ENCODE measurements around the gene ALMS1. TPM values are rescaled to one million over a fixed set of nuclear protein-coding genes. Genes with fewer than 3 reads are reported as not detected.

Gene ALMS1
- total and polyA plus RNA-seq, 2 of the 8 experiments (the other 6 are each of a cell fraction or from before 2014, with no cell fraction given) = 21.8 to 45.6 TPM

DNA sequence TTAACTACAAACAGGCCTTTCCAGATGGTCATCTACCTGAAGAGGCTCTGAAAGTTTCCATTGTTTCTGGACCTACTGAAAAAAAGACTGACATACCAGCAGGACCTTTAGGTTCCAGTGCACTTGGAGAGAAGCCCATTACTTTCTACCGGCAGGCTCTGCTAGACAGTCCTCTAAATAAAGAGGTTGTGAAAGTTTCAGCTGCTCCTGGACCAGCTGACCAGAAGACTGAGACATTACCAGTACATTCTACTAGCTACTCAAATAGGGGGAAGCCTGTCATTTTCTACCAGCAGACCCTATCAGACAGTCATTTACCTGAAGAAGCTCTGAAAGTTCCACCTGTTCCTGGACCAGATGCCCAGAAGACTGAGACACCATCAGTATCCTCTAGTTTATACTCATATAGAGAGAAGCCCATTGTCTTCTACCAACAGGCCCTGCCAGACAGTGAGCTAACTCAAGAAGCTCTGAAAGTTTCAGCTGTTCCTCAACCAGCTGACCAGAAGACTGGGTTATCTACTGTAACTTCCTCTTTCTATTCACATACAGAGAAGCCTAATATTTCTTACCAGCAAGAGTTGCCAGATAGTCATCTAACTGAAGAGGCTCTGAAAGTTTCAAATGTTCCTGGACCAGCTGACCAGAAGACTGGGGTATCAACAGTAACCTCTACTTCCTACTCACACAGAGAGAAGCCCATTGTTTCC is 65.8 kb downstream of the ALMS1 start:
- Histone ChIP-seq H2BK120ac (replicated peaks; ENCODE audit: low read depth, low read length) (no peak overlapping the region), H3K23me2 (ENCODE audit: low read depth, low read length) (no peaks in the 10 kb centered on the region), H4K5ac (ENCODE audit: insufficient read length, low read depth, low read length) (no peak overlapping the region), H2BK15ac (ENCODE audit: low read length) (no peak overlapping the region), H4K91ac (replicated peaks; ENCODE audit: insufficient read length, low read length) (no peak overlapping the region), H3K4me2 (ENCODE audit: insufficient read depth in 1 of 2, low read depth in 2 of 2, low read length in 2 of 2) (no peak overlapping the region), H3K79me1 (ENCODE audit: low read depth, low read length) (no peaks in the 10 kb centered on the region; the same call in 1 of the 2 replicates), H2AFZ (ENCODE audit: low read length) (no peak overlapping the region), H2BK5ac (ENCODE audit: low read depth, low read length) (no peak overlapping the region), H2BK12ac (ENCODE audit: low read depth, low read length) (no peak overlapping the region), H4K20me1 (replicated peaks in 1 of 2; ENCODE audit: control insufficient read depth in 1 of 2, insufficient read depth in 2 of 2, low read length in 2 of 2) (no peaks in the 10 kb centered on the region), H3K9ac (replicated peaks in 1 of 4; ENCODE audit: extremely low read depth in 1 of 4, low read depth in 3 of 4, low read length in 3 of 4) (no peak overlapping the region), H2AK5ac (ENCODE audit: low read depth, low read length) (no peak overlapping the region), H3K4ac (replicated peaks; ENCODE audit: insufficient read length, low read depth, low read length) (no peak overlapping the region), H3K23ac (ENCODE audit: insufficient read length) (no peak overlapping the region), H2BK20ac (ENCODE audit: low read length) (no peak overlapping the region), H3K27ac (ENCODE audit: low read depth, low read length) (no peak overlapping the region), H3K79me2 (ENCODE audit: control insufficient read depth in 1 of 2, insufficient read depth in 2 of 2, low read length in 2 of 2) (no peaks in the 10 kb centered on the region), H3K14ac (ENCODE audit: insufficient read length) (no peak overlapping the region), H3K36me3 (ENCODE audit: control insufficient read depth in 2 of 4, insufficient read depth in 4 of 4, low read length in 3 of 4) (peaks cover 14 to 67% (median 43%) of the 10 kb centered on the region in 4 experiments; a peak in 7 of 8 replicates), H3K4me1 (replicated peaks in 1 of 4; ENCODE audit: control insufficient read depth in 3 of 4, insufficient read depth in 4 of 4, low read length in 3 of 4) (no peaks in the 10 kb centered on the region), H3K27me3 (replicated peaks in 1 of 4; ENCODE audit: control insufficient read depth in 3 of 4, extremely low read depth in 1 of 4, insufficient read depth in 3 of 4, low read length in 3 of 4) (no peaks in the 10 kb centered on the region), H4K8ac (ENCODE audit: extremely low read depth, insufficient read depth, low read length) (no peak overlapping the region), H3K18ac (ENCODE audit: extremely low read depth, low read length) (no peak overlapping the region), H3K4me3 (ENCODE audit: extremely low read depth in 1 of 4, insufficient read depth in 2 of 4, low read depth in 3 of 4, low read length in 4 of 4) (no peak overlapping the region), H3K9me3 (ENCODE audit: insufficient read depth in 2 of 2, low read depth in 1 of 2, low read length in 1 of 2) (no peaks in the 10 kb centered on the region), H3K56ac (replicated peaks; ENCODE audit: insufficient read length, low read depth, low read length) (no peak overlapping the region)
- ChIA-PET CTCF (ENCODE audit: partially characterized antibody) (no interaction called here), POLR2A (ENCODE audit: partially characterized antibody) (no interaction called here)
- DNase-seq (ENCODE audit: low read depth in 1 of 2, low spot score in 2 of 2) (no peak), FAIRE-seq (no peak)
- WGBS, 2 experiments (ENCODE audit: extremely low coverage in 1 of 2, insufficient coverage in 1 of 2, insufficient read length in 1 of 2, insufficient replicate concordance in 2 of 2, low coverage in 1 of 2, low lambda C conversion rate in 2 of 2, missing lambda C conversion rate in 1 of 2) = 100% methylated on average over 1 of the region's 1 CpG; no CpG with 5 or more reads in 1 of the 2 experiments
- TF ChIP-seq CHD2 (IDR thresholded peaks at IDR 0.05; ENCODE audit: low read length) (no peak), SIN3A (conservative IDR thresholded peaks at IDR 0.05 in 1 of 2, IDR thresholded peaks at IDR 0.05 in 1 of 2; ENCODE audit: low read depth in 1 of 2, low read length in 2 of 2) (no peak), SRF (IDR thresholded peaks at IDR 0.05; ENCODE audit: low read depth, low read length) (no peak), CTBP2 (IDR thresholded peaks at IDR 0.05; ENCODE audit: borderline replicate concordance, insufficient read depth, insufficient read length, low read length) (no peak), SUZ12 (IDR thresholded peaks at IDR 0.05; ENCODE audit: low read length) (no peak), JUND (IDR thresholded peaks at IDR 0.05; ENCODE audit: low read length) (no peak), EP300 (IDR thresholded peaks at IDR 0.05; ENCODE audit: borderline replicate concordance in 1 of 2, low read depth in 2 of 2, low read length in 2 of 2) (no peak), FOSL1 (IDR thresholded peaks at IDR 0.05; ENCODE audit: insufficient read depth, low read depth, low read length) (no peak), YY1 (IDR thresholded peaks at IDR 0.05; ENCODE audit: low read depth, low read length) (no peak), SP1 (IDR thresholded peaks at IDR 0.05; ENCODE audit: low read depth, low read length) (no peak), ATF2 (IDR thresholded peaks at IDR 0.05; ENCODE audit: low read length) (no peak)
